Posterior vena cava (tissue), 2 donors: ENCODE results near the gene RIT2. TPM values are rescaled to one million over a fixed set of nuclear protein-coding genes. Genes with fewer than 3 reads are reported as not detected.
"Not testable (repeated sequence)": the region's sequence is repeated elsewhere in the genome, so short reads cannot be mapped to it uniquely, and the experiment has no call there.

ENCODE experiments used
- DNase-seq: peaks from one replicate; pipeline ENCODE4 v3.0.0-alpha.2; 2020; ENCODE audit warnings: low spot score
- intact Hi-C, 2 donors: fragments of 100-400 bp; cut with DNase I; formaldehyde crosslinking; loops; one replicate each; pipeline versions ENCODE4 v1.14.1 to v1.14.2; 2022 to 2023
- total RNA-seq, 2 donors: library from RNA; stranded (reverse); fragmentation: NEBNext Ultra II Directional; extraction: Animal tissue kit (Norgen Biotek cat#: 25700); gene quantifications; one replicate each; pipeline ENCODE4 v1.2.1, GENCODE V29; 2021
- donor health status: DM: yes; HTN: yes; CAD: no.
- donor health status: DM: yes; HTN: yes; CAD: no.

Gene RIT2
- total RNA-seq, 2 donors from 2014 or later = not detected

DNA sequence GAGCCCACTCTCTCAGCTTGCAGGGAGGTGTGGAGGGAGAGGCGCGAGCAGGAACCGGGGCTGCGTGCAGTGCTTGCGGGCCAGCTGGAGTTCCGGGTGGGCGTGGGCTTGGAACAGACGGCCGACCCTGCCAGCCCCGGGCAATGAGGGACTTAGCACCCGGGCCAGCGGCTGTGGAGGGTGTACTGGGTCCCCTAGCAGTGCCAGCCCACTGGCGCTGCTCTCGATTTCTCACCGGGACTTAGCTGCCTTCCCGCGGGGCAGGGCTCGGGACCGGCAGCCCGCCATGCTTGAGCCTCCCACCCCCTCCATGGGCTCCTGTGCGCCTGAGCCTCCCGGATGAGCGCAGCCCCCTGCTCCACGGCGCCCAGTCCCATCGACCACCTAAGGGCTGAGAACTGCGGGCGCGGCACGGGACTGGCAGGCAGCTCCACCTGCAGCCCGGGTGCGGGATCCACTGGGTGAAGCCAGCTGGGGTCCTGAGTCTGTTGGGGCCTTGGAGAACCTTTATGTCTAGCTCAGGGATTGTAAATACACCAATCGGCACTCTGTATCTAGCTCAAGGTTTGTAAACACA lies 320.2 kb downstream of the RIT2 start:
- DNase-seq, intact Hi-C loops: not testable (repeated sequence)

DNA sequence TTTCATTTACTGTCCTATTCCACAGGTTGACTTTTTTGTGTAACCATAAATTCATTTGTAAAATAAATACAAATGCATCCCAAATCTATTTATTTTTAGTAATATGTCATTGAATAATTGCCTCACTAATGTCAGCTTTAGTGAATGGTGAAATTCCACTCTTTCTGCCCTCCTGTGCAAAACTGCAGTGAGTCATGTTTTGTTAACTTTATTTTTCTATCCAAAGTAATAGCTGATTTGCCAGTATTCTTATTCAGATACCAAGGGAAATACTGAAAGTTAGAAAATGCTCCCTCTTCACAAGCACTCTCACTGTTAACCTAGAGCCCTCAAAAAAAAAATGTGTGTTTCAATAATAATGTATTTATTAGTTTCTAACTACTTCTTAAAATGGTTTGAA lies 322.8 kb downstream of the RIT2 start:
- intact Hi-C loops = no loop called here
- DNase-seq = no peak

DNA sequence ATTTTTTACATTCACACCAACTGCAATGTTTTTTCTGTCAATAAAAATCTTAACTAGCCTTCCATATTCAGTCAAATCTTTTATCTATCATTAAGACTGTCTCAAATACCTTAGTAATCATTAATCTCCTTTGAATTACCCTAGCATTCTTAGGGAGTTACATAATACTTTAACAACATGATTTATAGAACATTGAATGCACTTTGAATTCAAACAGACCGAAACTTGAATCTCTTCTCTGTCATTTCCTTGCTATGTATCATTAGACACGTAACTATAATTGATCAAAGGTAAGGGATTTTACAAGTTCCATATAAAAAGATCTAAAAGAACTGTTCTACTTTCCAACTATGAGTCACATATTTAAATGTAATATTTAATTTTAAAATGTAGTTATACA lies 330.9 kb downstream of the RIT2 start:
- intact Hi-C loops = loop anchor here in 1 of 2 donors (10.0 kb wide), 1 partner anchor 1660 kb away; no protein-coding TSS in a partner anchor
- DNase-seq = no peak

DNA sequence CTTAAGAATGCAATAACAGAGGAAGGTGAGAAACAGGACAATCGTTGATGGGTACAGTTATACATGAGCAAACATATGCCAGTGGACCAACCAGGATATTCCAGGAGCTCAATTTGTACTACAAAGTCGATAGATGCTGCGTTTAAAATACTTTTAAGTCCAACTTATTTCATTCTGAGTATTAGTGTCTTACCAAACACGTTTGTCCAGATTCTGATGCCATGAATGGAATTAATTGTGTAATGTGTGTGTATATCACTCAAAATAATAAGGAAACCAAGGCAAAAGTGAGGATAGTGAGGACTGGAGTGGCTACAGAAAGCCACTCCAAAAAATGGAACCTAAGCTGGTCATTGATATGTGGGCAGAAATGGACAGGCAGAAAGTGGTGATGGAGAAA lies 332.6 kb downstream of the RIT2 start:
- no peak for DNase-seq
- intact Hi-C loops = loop anchor here in 1 of 2 donors (10.0 kb wide), 1 partner anchor 1658 kb away; no protein-coding TSS in a partner anchor

DNA sequence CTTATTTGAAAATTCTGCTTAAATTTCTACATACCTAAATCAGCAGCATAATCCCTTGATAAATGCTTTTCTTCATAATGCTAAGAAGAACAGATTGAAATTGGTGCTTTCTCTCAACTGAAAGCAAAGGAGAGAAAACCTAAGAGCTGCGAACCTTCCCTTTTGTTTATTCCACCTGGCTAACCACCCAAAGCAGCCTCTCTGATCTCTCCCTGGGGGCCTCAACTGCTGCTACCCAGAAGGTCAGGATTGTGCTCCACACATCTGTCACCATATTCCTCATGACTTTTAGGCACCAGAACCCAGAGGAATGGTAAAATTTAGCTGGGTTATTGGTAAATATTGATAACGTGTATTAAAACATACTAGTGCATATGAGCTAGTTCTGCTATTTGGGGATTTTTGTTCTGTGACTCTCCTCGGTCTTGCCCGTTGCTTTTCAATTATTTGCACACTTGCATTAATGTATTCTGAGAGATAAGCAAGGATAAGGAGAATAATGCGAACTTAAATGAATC lies 334.1 kb downstream of the RIT2 start:
- intact Hi-C loops = loop anchor here in 1 of 2 donors (10.0 kb wide), 1 partner anchor 1657 kb away; no protein-coding TSS in a partner anchor
- no peak for DNase-seq

DNA sequence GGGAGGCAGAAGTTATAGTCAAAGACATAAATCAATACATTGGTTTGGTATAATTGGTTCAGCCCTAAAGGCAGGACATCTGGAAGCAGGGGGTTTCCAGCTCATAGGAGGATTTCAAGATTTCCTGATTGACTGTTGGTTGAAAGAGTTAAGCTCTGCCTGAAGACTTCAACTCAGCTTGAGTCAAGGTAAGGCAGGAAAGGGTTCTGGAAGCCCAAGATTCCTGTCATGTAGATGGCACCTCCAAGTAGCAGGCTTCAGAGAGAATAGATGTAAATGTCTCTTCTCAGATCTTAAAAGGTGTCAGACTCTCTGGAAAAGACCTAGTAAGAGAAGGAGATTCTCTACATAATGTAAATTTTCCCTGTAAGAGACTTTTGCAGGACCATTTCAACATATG lies 335.3 kb downstream of the RIT2 start:
- no peak for DNase-seq
- intact Hi-C loops = loop anchor here in 1 of 2 donors (10.0 kb wide), 1 partner anchor 1655 kb away; no protein-coding TSS in a partner anchor

DNA sequence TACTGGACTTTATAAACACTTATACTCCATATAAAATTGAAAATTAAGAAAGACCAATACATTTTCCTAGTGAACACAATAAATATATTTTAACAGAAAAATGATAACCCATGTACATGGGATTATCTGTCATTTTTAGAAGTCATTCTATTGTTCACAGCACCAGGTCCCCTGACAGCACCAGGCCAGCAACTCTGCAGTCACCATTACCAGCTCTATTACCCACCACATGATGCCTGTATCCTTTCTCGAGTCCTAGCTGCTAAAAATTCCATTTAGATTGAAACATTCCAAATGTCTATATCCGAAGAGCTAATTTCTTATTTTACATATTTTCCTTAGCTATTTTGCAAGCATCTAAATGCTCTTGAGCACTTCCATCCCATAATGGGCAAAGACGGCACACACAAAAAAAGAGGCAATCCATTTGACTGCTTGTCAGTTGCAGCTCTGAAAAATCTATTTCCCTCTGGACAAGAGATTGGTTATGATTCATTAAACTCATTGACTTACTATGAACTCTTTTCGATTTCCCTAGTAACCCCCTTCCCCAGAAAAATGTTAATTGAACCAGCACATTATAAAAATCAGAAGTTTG lies 336.9 kb downstream of the RIT2 start:
- intact Hi-C loops = no loop called here

DNA sequence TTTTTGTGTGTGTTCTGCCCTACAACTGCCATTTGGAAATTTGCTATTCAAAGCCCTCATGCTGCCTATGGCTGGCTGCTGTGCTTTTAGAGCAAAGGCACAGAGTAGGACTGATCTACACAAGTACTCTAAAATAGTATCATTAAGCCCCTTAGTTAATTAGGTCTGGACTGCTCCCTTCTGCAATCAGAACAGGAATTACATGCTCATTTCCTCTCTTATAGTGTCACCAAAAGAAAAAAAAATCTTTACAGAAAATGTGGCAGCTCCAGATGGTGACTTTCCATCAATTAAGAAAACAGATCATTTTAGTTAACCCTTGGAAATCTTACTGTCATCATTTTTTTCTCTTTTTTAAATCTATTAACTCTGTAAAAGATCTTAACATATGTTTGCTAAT lies 337.5 kb downstream of the RIT2 start:
- DNase-seq = no peak
- intact Hi-C loops = no loop called here

More for the DNA sequence above, 336.9 kb downstream of the RIT2 start:
- no peak for DNase-seq

DNA sequence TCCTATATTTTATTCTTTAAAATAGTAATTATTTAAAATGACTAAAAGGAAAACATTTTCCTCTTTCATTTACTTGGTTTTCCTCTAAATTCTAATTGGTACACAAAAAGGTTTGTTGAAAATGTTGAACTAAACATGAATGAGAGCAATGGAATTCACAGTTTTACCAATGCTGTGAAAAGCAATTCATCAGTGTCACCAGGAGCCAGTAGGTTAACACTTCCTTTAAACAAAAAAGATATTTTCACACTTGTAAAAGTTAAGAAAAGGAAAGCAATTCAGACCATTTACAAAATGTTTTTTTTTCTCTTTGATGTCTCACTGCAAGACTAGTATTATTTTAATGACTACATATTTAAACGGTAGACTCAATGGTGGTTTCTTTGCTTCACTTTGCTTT lies 341.6 kb downstream of the RIT2 start:
- intact Hi-C loops = no loop called here
- no peak for DNase-seq

DNA sequence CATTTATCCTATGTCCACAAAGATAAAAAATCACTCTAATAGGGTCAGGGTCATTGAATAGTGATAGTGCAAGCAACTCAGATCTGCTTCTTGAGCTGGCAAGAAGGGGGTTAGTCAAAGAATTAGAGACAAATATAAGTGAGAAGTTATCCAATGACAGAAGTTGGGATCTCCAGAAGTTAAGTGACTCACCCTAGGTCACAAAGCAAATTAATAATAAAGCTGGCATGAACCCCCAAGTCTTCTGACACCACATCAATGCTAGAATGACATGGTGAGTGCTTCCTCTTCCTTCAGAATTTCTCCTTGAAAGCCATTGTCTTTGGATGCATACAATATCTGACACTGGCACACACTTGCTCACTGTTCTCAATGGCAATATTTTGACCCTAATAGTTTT lies 343.5 kb downstream of the RIT2 start:
- no peak for DNase-seq
- intact Hi-C loops = no loop called here

DNA sequence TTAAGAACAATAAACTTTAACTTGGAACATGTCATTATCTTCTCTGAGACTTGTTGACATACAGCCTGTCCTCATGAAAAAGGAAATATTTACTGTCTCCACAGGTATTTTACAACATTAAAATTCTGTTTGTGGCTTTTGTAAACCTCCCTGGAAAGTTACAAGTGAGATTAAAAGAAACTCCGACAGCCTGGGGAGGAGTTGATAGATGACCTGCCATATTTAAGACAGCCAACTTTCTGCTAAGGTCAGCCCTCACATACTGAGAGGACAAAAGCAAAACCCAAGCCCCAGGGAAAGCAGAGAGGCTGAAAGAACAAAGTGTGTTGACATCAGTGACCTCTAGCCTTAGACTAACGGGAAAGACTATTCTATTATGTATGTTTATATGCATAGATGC lies 350.2 kb downstream of the RIT2 start:
- intact Hi-C loops = no loop called here
- no peak for DNase-seq

DNA sequence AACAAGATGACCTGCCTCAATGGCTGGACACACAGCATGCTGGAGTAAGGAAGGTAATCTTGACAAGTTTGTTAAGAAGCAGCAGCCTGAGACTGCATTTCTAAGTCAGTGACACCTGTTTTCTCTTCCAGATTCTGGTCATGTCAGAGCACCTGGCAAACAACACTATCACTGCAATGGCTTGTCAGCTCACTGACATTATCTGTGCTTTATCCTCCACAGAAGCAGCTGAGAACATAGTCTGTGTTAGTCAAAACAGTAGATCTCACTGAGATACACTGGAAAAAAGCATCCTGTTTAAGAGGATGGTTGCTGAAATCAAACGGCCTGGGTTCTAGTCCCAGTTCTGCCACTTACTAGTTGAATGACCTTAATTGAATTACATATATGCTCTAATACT lies 355.2 kb downstream of the RIT2 start:
- intact Hi-C loops = no loop called here
- DNase-seq = no peak

DNA sequence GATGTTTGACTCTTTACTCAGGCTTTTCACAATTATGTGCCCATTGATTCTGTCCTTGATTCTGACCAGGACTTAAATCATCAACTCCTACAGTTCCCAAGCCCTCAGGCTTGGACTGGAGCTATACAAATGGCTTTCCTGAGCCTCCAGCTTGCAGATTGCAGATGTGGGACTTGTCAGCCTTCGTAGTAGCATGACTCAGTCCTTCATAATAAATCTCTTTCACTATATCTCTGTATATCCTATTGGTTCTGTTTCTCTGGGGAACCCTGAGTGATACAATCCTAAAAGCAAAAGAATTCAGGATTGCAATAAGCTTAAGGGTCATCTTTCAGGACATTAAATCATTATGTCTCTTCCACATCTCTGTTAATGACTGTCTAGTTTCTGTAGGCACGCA lies 356.6 kb downstream of the RIT2 start:
- intact Hi-C loops = no loop called here
- no peak for DNase-seq

DNA sequence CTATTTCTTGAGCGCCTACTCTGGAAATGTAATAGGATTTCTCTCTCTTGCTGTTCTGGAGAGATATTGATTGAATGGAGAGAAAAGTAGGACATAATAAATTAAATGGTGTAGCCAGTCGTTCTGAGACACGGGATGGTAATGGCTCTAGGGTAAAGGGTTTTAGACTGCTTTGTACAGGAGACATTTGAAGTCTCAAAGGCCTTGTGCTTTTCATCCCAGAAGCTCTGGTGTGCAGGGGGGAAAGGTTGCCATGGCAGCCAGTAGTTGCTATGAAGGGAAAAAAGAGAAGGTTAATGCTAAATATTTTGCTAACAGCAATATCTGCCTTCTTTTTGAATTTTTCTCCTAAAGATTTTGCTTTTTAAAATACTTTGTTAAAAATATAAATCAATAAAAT lies 359.3 kb downstream of the RIT2 start:
- intact Hi-C loops = no loop called here

DNA sequence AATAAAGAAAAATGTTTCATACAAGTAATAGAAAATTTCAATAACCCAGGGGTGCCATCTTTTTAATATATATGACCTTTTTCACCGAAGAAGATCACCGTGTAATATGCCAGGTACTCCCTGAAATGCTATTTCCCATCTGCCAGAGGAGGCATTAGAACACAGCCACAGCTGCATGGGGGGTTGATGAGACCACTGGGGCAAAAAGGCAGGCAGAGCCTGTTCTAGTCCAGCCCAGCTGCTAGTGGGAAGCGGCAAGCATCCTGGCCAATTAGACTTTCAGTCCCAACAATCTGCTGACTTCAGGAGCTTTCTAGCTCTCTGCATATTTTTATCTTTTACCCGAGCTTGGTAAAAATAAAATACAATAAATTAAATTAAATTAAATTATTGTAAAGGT lies 362.6 kb downstream of the RIT2 start:
- intact Hi-C loops = no loop called here

More for the DNA sequence above, 359.3 kb downstream of the RIT2 start:
- no peak for DNase-seq

DNA sequence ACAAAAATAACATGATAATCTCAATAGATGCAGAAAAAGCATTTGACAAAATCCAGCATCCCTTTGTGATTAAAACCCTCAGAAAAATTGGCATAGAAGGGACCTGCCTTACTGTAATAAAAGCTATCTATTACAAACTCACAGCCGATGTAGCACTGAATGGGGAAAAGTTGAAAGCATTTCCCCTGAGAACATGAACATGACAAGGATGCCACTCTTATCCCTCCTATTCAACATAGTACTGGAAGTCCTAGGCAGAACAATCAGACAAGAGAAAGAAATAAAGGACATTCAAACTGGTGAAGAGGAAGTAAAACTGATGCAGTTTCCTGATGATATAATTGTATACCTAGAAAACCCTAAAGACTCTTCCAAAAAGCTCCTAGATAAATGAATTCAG lies 368.7 kb downstream of the RIT2 start:
- no peak for DNase-seq
- intact Hi-C loops = no loop called here

More for the DNA sequence above, 362.6 kb downstream of the RIT2 start:
- no peak for DNase-seq

DNA sequence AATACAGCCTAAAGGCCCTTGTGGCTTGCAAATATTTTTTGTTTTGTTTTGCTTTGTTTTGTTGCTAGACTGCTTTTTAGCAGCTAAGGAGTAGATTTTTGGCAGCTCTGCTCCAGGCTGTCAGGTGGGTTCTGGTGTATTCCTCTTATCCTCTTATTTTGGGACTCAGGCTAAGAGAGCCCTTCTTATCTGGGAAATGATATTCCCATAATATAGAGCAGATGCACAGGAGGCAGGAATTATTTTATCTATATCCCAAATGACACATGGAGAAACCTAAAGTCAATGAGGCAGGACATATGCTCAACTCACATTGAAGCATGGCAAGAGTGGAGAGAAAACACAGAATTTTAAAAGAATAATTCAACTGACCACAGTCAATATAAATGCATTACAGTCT lies 369.6 kb downstream of the RIT2 start:
- intact Hi-C loops = no loop called here
- DNase-seq = no peak

DNA sequence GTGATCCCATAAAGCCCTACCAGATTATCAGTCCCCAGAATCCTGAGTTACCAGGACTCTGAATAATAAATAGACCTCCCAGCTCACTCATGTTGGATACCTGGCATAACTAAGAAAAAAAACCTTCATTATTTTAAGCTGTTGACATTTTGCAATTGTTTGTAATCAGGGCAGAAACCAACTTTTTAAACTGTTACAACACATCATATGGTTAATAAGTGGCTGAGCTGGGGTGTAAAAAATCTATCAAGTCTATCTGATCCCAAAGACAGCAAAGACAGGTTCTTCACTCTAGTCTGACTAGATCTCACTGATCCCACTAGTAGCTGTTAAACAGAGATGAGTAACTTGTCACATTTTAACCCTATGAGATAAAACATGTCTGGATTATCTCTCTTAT lies 370.3 kb downstream of the RIT2 start:
- no peak for DNase-seq
- intact Hi-C loops = no loop called here

DNA sequence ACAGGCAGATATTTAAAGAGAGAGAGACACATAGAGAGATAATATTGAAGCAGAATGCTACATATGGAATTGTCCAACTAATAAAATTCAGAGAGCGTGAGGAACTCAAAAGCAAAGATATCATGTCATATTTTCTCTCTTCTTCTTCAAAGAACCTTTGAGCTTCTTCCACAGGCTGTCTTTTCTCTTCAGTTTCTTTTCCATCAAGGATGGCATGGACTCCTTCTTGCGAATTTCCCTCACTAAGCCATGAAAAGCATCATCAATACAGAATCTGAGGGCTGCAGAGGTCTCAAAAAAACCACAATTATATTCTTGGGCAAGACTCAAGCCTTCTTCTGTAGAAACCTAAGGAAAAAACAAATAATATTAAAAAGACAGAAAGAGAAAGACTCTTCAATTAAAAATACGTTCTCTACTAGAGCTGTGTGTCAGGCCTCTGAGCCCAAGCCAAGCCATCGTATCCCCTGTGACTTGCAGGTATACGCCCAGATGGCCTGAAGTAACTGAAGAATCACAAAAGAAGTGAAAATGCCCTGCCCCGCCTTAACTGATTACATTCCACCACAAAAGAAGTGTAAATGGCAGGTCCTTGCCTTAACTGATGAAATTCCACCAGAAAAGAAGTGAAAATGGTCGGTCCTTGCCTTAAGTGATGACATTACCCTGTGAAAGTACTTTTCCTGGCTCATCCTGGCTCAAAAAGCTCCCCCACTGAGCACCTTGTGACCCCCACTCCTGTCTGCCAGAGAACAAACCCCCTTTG lies 371.9 kb downstream of the RIT2 start:
- no peak for DNase-seq
- intact Hi-C loops = no loop called here

DNA sequence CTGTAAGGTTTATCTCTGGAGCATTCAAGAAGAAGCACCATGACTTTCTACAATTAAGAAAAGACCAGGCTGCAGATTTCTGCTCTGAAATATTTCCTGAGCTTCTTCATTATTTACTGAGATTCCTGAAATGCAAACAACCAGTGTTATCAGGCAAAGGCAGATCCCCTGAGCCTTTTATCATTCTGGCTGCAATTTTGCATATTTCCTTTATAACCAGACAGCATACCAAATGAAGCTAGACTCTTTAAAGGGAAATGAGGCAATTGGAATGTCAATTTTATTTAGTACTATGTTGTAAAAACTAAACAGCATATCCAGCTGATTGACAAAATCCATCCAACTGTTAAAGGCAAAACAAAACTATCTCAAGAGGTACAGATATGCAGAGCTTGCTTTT lies 372.5 kb downstream of the RIT2 start:
- intact Hi-C loops = no loop called here
- DNase-seq = no peak
